ENCODE data around the gene DARS1.

DNA sequence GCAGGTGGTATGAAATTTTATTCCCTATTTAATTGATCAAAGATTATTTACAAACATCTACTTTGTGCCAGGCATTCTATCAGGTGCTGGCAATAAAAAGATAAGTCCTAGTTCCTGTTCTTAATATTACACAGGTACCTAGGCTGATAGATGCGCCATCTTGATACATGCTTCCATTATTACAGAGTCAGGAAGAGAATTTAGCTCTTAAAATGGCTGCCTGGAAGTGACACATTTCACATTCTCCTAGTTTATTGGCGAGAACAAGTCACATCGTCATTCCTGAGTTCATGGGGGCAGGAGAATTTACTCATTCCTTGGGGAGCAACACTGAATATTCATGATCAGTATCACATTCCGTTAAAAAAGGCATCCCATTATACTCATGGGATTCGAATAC is 1.1 kb upstream of the DARS1 start:
- TF ChIP-seq, protein P1, sequence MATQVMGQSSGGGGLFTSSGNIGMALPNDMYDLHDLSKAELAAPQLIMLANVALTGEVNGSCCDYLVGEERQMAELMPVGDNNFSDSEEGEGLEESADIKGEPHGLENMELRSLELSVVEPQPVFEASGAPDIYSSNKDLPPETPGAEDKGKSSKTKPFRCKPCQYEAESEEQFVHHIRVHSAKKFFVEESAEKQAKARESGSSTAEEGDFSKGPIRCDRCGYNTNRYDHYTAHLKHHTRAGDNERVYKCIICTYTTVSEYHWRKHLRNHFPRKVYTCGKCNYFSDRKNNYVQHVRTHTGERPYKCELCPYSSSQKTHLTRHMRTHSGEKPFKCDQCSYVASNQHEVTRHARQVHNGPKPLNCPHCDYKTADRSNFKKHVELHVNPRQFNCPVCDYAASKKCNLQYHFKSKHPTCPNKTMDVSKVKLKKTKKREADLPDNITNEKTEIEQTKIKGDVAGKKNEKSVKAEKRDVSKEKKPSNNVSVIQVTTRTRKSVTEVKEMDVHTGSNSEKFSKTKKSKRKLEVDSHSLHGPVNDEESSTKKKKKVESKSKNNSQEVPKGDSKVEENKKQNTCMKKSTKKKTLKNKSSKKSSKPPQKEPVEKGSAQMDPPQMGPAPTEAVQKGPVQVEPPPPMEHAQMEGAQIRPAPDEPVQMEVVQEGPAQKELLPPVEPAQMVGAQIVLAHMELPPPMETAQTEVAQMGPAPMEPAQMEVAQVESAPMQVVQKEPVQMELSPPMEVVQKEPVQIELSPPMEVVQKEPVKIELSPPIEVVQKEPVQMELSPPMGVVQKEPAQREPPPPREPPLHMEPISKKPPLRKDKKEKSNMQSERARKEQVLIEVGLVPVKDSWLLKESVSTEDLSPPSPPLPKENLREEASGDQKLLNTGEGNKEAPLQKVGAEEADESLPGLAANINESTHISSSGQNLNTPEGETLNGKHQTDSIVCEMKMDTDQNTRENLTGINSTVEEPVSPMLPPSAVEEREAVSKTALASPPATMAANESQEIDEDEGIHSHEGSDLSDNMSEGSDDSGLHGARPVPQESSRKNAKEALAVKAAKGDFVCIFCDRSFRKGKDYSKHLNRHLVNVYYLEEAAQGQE (IDR thresholded peaks at IDR 0.05; ENCODE audit: insufficient read depth in 1 of 2, low read depth in 2 of 2, low read length in 2 of 2): no peak
- TF ChIP-seq POLR2AphosphoS5 (IDR thresholded peaks at IDR 0.05; ENCODE audit: low read depth, low read length): no peak
- TF ChIP-seq TAF1 (IDR thresholded peaks at IDR 0.05; ENCODE audit: borderline replicate concordance, insufficient read depth, low read length): no peak
